Activated effector memory CD4-positive, alpha-beta T cell treated with Interleukin-2 at 50 U/mL for 16 hours (primary cell): Measurements from ENCODE around the gene PLEKHO1.
"Not testable (repeated sequence)": the region's sequence is repeated elsewhere in the genome, so short reads cannot be mapped to it uniquely, and the experiment has no call there.

Experiments used
- DNase-seq: peaks from one replicate; pipeline ENCODE4 v3.0.0-alpha.2; 2020

Gene PLEKHO1

DNA sequence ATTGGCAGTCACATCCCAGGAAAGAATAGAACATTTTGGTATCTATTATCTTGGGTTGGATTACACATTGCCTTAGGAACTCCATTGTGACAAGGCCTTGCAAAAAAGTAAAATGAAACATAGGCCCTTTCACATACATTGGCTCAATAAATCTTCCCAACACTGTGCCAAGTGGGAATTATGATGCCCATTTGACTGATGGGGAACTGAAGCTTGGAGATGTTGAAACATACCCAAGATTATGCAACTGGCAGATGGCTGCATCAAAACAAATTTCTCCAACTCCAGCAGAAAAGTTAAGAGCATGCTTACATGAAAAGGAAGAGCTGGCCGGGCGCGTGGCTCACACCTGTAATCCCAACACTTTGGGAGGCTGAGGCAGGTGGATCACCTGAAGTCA is 26.9 kb downstream of the PLEKHO1 start:
- no peak for DNase-seq

GRCh38 chr1:150178548-150178947 is 28.8 kb downstream of the PLEKHO1 start:
- DNase-seq, result no peak

DNA sequence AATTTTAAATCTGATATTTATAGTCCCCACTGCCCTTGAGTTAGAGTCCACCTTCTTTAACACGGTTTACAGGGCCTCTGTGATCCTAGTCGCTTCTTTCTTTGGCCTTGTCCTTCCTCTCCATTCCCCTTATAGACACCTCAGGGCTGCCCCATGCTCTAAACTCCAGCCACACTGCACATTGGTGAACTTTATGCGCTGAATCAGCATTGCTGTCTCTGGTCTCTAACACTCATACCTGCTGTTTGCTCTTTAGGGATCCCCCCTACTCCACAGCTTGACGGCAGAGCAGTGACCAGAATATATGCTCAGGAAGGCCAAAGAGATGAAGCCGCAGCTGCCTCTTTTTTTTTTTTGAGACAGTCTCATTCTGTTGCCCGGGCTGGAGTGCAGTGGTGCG is 30.2 kb downstream of the PLEKHO1 start:
- no peak for DNase-seq

DNA sequence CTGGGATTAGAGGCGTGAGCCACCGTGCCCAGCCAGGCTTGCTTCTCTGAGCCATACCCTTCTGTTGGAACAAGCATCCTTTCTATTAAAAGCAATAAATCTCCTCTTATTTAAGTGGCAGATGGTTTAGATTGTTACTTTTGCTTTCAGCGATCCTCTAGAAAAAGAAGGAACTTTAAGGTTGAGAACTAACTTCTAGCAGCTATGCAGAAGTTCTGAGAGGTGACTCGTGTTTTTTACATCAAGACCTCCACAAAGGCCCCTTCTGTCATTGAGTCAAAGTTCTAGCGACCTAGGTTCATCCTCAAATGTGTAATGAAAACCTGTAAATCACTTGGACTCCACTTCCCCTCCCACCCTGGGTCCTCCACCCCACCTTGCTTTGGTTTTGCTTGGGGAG is 30.8 kb downstream of the PLEKHO1 start:
- no peak for DNase-seq

DNA sequence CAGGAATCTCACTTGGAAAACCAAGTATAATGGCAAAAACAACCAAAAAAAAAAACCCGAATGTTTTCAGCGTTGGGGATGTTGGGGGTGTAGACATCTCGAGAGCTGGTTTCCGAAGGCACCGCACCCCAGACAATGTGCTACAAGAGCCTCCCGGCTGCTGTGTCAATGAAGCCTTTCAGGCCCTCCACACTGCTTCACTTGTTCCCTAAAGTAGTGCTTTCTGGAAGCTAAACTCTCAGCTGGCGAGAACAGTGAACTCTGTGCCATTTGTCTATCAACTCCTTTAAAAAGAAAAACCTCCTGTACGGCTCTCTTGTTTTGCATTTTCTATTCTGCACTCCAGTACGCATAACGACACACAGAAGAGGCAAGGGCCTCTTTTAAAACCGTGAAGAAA is 32.5 kb downstream of the PLEKHO1 start:
- DNase-seq, result no peak

DNA sequence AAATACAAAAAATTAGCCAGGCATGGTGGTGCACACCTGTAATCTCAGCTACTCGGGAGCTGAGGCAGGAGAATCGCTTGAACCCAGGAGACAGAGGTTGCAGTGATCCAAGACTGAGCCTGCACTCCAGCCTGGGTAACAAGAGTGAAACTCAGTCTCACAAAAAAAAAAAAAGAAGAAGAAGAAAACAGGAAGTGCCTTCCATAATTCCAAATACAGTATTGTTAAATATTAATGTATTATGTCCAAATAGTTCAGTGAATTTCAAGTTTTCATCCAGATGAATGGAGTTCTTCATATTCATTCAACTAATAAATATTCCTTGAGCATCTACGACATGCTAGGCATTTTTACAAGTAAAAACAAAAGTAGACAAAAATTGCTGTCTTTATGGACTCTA is 33.3 kb downstream of the PLEKHO1 start:
- no peak for DNase-seq

GRCh38 chr1:150185481-150185880 is 35.8 kb downstream of the PLEKHO1 start:
- no peak for DNase-seq

GRCh38 chr1:150186438-150186788 is 36.7 kb downstream of the PLEKHO1 start:
- DNase-seq, result not testable (repeated sequence)

DNA sequence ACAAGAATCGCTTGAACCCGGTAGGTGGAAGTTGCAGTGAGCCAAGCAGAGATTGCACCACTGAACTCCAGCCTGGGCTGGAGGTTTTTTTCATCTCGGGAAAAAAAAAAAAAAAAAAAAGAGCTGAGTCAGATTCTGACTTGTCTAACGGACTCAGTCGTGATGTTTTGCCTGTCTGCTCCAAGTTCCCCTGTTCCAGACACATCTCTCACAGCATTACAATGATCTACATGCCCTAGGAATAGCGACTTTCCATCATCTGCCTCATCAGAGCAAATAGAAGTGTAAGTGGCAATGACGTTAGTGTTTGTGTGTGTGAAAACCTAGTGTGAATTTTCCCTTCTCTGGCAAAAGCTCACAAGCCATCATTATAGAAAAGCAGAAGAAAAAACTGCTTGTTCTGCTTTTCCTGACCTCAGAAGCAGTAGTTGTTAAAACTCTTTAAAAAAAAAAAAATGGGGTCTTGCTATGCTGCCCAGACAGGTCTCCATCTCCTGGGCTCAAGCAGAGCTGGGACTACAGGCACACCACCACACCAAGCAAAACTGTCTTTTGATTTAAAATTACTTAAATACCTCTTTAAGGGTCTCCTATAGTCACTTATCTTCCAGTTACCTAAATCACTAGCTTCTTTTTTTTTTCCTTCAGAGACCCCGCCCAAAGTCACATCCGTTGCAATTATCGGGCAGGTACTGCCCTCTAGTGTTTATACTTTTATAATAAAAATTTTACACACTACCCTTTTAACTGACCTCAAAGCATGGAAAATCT is 37.3 kb downstream of the PLEKHO1 start:
- no peak for DNase-seq

- no peak for DNase-seq
Observed at GRCh38 chr1:150187560-150187931, 37.8 kb downstream of the PLEKHO1 start.

GRCh38 chr1:150192012-150192411 is 42.3 kb downstream of the PLEKHO1 start:
- no peak for DNase-seq

- no peak for DNase-seq
Observed at GRCh38 chr1:150194381-150195031, 44.8 kb downstream of the PLEKHO1 start.

GRCh38 chr1:150196417-150196816 is 46.7 kb downstream of the PLEKHO1 start:
- DNase-seq, result no peak

GRCh38 chr1:150207281-150207971 is 57.7 kb downstream of the PLEKHO1 start:
- DNase-seq, result no peak

GRCh38 chr1:150208460-150208859 is 58.7 kb downstream of the PLEKHO1 start:
- not testable (repeated sequence) for DNase-seq
